ENCODE results near the gene CES4A. TPM values are rescaled to one million over a fixed set of nuclear protein-coding genes. Genes with fewer than 3 reads are reported as not detected.

CES4A gene
- total and polyA plus RNA-seq, 9 of the 15 experiments (the other 6 are each of a cell fraction or from before 2014, with no cell fraction given) = 0.09 to 0.13 (median 0.11) TPM; not detected in 6

DNA sequence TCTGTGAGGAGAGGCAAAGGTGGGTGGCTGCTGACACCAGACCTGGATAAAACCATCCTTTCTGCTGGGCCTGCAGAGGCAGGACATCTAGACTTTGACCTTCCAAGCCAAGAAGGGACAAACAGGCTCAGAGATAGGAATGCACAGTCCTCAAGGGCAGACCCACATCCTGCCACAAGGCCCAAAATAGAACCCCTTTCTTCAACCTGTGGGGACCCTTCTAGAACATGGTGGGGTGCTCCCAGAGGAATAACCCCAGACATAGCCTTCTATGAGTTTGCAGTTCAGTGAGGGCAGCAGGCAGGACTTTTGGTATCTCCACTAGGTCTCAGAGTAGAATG, 36.8 kb downstream of the CES4A start:
- Histone ChIP-seq H3K36me3 (ENCODE audit: control insufficient read depth, insufficient read depth, low read length) (0 out of 3 replicates have a peak, but pooled peaks cover 2% of the 10 kb centered on the region), H4K20me1 (replicated peaks; ENCODE audit: control insufficient read depth, insufficient read depth, low read length) (no peaks in the 10 kb centered on the region; the same call in 1 of the 2 replicates), H3K9me1 (ENCODE audit: control insufficient read depth, insufficient read depth, low read length) (no peaks in the 10 kb centered on the region), H3K4me2 (ENCODE audit: insufficient read depth, low read length) (no peak overlapping the region), H3K9ac (ENCODE audit: insufficient read depth in 1 of 2, low read depth in 2 of 2, low read length in 2 of 2) (no peak overlapping the region), H2AFZ (ENCODE audit: low read depth, low read length) (no peak overlapping the region), H3K4me3 (no peak overlapping the region), H3K27me3 (ENCODE audit: control insufficient read depth in 2 of 2, insufficient read depth in 2 of 2, low read length in 2 of 2) (no peaks in the 10 kb centered on the region), H3K9me3 (replicated peaks; ENCODE audit: control insufficient read depth, insufficient read depth, low read depth, low read length) (no peaks in the 10 kb centered on the region), H3K79me2 (ENCODE audit: control insufficient read depth, insufficient read depth, low read length) (peaks cover 18% of the 10 kb centered on the region), H3K4me1 (replicated peaks in 1 of 2; ENCODE audit: control insufficient read depth in 2 of 2, insufficient read depth in 2 of 2, low read length in 2 of 2) (peaks cover 13 to 24% of the 10 kb centered on the region in 2 experiments; a peak in 4 of 5 replicates), H3K27ac (ENCODE audit: extremely low read depth, low read depth, low read length) (no peak overlapping the region)
- BruUV-seq (replicated peaks) = no TSS peak
- ATAC-seq = no peak
- intact Hi-C loops (cut with micrococcal nuclease) (no loop called here), in situ Hi-C loops (cut with MboI) (no loop called here)
- POLR2A ChIA-PET = no interaction called here
- TF ChIP-seq MED1 (CRISPR knock-in tag; IDR thresholded peaks at IDR 0.05; ENCODE audit: borderline replicate concordance) = no peak
- TF ChIP-seq NFIC (IDR thresholded peaks at IDR 0.05) = 0 out of 2 replicates have a peak, but pooled peaks have one; percentile 0
- no peak for DNase-seq (ENCODE audit: extremely low read depth in 1 of 4, low spot score in 3 of 4)
- no peak for FAIRE-seq
- CTCF ChIA-PET (ENCODE audit: low intra/inter-chr PET ratio) = no interaction called here

DNA sequence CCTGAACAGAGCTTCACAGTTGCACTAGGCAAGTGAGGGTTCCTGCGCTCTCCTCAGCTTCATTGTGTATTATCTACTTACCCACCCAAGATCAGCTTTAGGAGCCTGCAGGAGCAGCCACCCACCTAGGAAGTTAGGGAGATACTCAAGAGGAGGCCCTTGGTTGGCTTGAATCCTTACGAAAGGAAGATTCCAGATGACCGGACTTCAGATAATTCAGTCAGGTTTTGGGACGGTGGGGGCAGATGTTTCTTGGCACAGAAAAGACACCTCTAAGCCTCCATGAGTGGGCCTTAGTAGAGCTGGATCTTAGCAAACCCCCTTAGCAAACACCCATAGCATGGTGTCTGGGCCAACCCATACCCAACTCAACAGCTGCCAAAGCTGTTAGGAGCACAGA, 38.2 kb downstream of the CES4A start:
- WGBS (ENCODE audit: insufficient coverage, low coverage, missing lambda C conversion rate) = 89% methylated on average over 4 of the region's 4 CpGs
- CTCF ChIA-PET (ENCODE audit: low intra/inter-chr PET ratio) = no interaction called here
- H2AFZ ChIP-seq (ENCODE audit: low read depth, low read length) = no peak overlapping the region

More for the DNA sequence above, 38.2 kb downstream of the CES4A start:
- ATAC-seq (no peak), FAIRE-seq (no peak), DNase-seq (ENCODE audit: extremely low read depth in 1 of 4, low spot score in 3 of 4) (no peak)
- peaks cover 32% of the 10 kb centered on the region for H3K79me2 ChIP-seq (ENCODE audit: control insufficient read depth, insufficient read depth, low read length)
- H3K27me3 ChIP-seq (ENCODE audit: control insufficient read depth in 2 of 2, insufficient read depth in 2 of 2, low read length in 2 of 2) = no peaks in the 10 kb centered on the region
- peaks cover 12% of the 10 kb centered on the region; the same call in 2 of the 3 replicates for H3K36me3 ChIP-seq (ENCODE audit: control insufficient read depth, insufficient read depth, low read length)
- H3K9ac ChIP-seq (ENCODE audit: insufficient read depth in 1 of 2, low read depth in 2 of 2, low read length in 2 of 2) = no peak overlapping the region
- H3K9me1 ChIP-seq (ENCODE audit: control insufficient read depth, insufficient read depth, low read length) = no peaks in the 10 kb centered on the region
- POLR2A ChIA-PET = interaction anchor here (1.3 to 1.9 kb wide), 4 partner anchors 8 to 151 kb away, joined by 3 to 7 read pairs (median 4); no protein-coding TSS in a partner anchor
- H3K27ac ChIP-seq (ENCODE audit: extremely low read depth, low read depth, low read length) = no peak overlapping the region
- H3K4me1 ChIP-seq (replicated peaks in 1 of 2; ENCODE audit: control insufficient read depth in 2 of 2, insufficient read depth in 2 of 2, low read length in 2 of 2) = peaks cover 21 to 29% of the 10 kb centered on the region in 2 experiments
- no peak overlapping the region for H3K4me2 ChIP-seq (ENCODE audit: insufficient read depth, low read length)
- intact Hi-C loops (cut with micrococcal nuclease) (no loop called here), in situ Hi-C loops (cut with MboI) (no loop called here)
- no TSS peak for BruUV-seq (replicated peaks)
- no peaks in the 10 kb centered on the region; the same call in none of the 2 replicates for H4K20me1 ChIP-seq (replicated peaks; ENCODE audit: control insufficient read depth, insufficient read depth, low read length)
- no peak for TF ChIP-seq HNRNPUL1 (IDR thresholded peaks at IDR 0.05; ENCODE audit: low read length)
- TF ChIP-seq CCAR2 (IDR thresholded peaks at IDR 0.05; ENCODE audit: low read depth, low read length) = no peak
- TF ChIP-seq STAT5A (IDR thresholded peaks at IDR 0.05; ENCODE audit: borderline replicate concordance, low read length) = no peak
- no peak for TF ChIP-seq ZNF175 (CRISPR knock-in tag; IDR thresholded peaks at IDR 0.05; ENCODE audit: low read depth)
- TF ChIP-seq CC2D1A (IDR thresholded peaks at IDR 0.05) = no peak
- TF ChIP-seq ZNF124 (CRISPR knock-in tag; IDR thresholded peaks at IDR 0.05) = no peak
- TF ChIP-seq POLR2AphosphoS2 (IDR thresholded peaks at IDR 0.05; ENCODE audit: low read length) = no peak
- TF ChIP-seq HLTF (IDR thresholded peaks at IDR 0.05) = no peak
- TF ChIP-seq HNRNPH1 (optimal IDR thresholded peaks at IDR 0.05; ENCODE audit: low read depth, low read length) = no peak
- TF ChIP-seq ELF1 (tag; IDR thresholded peaks at IDR 0.05) = no peak
- no peak for TF ChIP-seq NELFE (IDR thresholded peaks at IDR 0.05; ENCODE audit: insufficient read depth, insufficient read length)
- TF ChIP-seq STAT5B (CRISPR knock-in tag; IDR thresholded peaks at IDR 0.05) = no peak
- no peak for TF ChIP-seq POLR2AphosphoS5 (IDR thresholded peaks at IDR 0.05; ENCODE audit: control insufficient read depth, insufficient read depth, low read depth, low read length)
- TF ChIP-seq KAT2B (IDR thresholded peaks at IDR 0.05; ENCODE audit: low read depth, low read length) = no peak
- TF ChIP-seq ELF4 (CRISPR knock-in tag; IDR thresholded peaks at IDR 0.05) = no peak
- TF ChIP-seq FOXJ2 (tag; IDR thresholded peaks at IDR 0.05) = no peak
- no peak for TF ChIP-seq PHF8 (IDR thresholded peaks at IDR 0.05; ENCODE audit: borderline replicate concordance, low read length)
- H3K9me3 ChIP-seq (replicated peaks; ENCODE audit: control insufficient read depth, insufficient read depth, low read depth, low read length) = no peaks in the 10 kb centered on the region
- H3K4me3 ChIP-seq = no peak overlapping the region

Measured in K562 (cell line).